ENCODE results near the gene ISCA2.

DNA sequence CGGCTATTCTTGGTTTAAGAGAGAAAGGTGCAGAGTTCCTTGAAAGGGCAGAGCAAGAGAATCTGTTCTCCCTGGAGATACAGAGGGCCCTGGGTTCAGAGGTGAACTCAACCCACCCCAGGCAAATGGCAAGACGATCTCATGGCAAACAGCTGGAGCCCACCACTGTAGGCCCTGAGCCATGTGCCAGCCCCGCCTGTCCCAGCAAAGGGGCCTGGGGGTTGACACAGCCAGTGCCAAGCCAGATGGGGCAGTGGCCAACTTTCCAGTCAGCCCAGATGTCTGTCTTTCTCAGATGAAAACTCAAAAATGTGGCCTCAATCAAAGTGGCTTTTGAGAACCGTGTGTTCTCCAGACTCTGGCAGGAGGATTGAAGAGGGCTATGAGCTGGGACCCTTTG is 51.8 kb downstream of the ISCA2 start:
- TF ChIP-seq POLR2AphosphoS5 (IDR thresholded peaks at IDR 0.05; ENCODE audit: borderline replicate concordance, low read depth, low read length) (no peak), EZH2 (IDR thresholded peaks at IDR 0.05) (no peak)
